ENCODE measurements around the gene TMEM205.
A peak's percentile ranks its signal among the peaks of the same experiment; 100 is the strongest.
"Not testable (repeated sequence)": the region's sequence is repeated elsewhere in the genome, so short reads cannot be mapped to it uniquely, and the experiment has no call there.

Gene TMEM205

GRCh38 chr19:11338569-11339253 lies 7.4 kb downstream of the TMEM205 start:
- DNase-seq = no peak

DNA sequence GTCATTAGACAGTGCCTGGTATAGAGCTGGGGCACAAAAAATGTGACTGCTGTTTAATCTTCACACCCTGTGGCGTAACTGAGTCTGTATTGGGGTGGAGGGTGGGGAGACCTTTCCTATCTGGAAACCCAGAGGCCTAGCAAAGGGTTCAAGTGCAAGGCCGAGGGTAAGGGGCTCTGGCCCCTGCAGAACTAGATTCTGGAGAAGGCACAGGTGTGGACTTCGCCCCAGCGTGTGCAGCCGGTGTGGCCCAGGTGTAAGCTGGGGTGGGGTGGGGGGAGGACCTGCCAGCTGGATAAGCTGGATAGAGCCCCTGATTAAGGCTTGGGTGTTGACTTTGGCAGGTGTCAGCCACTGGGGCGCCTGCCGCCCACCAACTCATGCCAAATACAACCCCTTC lies 7.9 kb downstream of the TMEM205 start:
- DNase-seq = no peak

- no peak for DNase-seq
Observed at GRCh38 chr19:11337080-11337479, 9.0 kb downstream of the TMEM205 start.

DNA sequence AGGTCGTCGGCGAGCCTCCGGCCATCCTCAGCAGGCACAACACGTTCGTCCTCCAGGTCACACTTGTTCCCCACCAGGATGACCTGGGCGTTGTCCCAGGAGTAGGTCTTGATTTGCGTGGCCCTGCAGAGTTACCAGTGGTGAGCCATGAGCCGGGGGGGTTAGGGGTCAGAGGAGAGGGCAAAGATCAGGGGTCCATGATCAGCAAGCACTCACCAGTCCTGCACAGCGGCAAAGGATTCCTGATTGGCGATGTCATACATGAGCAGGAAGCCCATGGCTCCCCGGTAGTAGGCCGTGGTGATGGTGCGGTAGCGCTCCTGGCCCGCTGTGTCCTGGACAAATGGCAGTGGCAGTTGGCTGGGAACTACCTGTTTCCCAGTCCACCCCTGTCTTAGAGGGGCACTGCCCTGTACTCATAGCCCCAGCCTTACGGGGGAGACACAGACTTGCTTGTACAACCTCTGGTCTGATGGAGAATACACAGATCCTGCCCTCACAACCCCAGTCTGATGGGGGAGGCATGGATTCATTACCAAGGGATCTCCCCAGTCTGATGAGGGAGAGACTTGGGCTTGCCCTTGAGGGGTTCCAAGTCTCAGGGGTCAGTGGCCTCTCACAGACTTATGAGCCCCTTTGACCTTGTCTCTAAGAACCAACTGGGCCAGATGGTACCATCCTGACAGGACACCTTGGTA lies 10.5 kb downstream of the TMEM205 start:
- DNase-seq = no peak

GRCh38 chr19:11333838-11334237 lies 12.2 kb downstream of the TMEM205 start:
- DNase-seq = not testable (repeated sequence)

DNA sequence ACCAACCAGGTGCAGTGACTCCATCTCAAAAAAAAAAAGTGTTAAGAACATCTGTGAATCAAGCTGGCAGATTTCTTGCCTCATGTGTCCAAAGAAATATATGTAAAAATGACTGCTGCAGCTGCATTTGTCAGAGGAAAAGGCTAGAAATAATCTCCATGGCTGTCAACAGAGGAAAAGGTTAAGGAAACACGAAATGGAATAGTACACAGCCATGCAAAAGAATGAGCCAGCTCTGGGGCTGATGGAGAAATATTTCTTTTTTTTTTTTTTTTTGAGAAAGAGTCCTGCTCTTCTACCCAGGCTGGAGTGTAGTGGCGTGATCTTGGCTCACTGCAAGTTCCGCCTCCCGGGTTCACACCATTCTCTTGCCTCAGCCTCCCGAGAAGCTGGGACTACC lies 13.2 kb downstream of the TMEM205 start:
- DNase-seq = no peak

- DNase-seq = no peak
Observed at GRCh38 chr19:11331502-11331901, 14.6 kb downstream of the TMEM205 start.

- DNase-seq = no peak
Observed at GRCh38 chr19:11330127-11330526, 15.9 kb downstream of the TMEM205 start.

DNA sequence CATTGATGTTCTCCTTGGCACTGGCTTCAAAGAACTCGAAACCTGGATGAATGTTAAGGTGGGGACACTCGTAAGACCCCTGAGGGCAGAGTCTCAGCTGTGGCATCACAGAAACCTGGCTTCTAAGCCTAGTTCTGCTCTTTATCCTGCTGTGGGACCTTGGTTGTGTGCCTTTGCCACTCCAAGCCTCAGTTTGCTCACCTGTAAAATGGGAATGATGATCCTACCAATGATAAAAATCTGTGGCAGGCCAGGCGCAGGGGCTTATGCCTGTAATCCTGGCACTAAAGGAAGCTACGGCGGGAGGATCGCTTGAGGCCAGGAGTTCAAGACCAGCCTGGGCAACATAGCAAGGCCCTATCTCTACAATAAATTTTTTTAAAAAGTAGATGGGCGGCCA lies 20.5 kb downstream of the TMEM205 start:
- DNase-seq = no peak

DNA sequence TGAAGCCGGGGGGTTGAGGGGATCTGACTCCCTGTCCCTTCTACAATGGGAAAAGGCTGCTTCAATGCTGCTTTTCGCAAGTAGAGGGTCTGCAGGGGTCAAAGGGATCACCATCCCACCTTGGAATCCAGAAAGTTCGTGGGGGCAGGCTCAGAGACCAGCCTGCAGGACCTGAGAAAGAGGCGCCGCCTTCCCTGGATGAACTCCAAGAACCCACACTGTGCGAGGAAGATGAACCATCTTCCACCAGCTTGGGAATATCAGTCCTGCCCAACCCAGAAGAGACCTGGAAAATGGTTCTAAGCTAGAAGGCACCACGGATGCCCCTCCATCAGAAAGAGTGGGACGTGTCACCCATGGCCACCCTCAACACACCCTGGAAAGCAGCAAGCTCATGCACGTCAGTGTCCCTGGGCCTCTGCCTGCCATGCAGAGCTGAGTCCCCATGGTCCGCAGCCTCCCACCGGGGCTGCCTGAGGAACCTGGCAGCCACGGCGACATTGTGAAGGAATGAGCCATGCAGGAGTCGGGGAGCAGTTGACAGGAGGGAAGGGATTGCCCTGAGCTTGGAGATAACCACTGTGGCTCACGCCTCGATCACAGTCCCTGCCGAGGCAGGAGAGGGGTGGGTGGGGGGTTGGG lies 21.2 kb downstream of the TMEM205 start:
- no peak for DNase-seq

- DNase-seq = peak; percentile 5
Observed at GRCh38 chr19:11324079-11324661, 21.9 kb downstream of the TMEM205 start.

GRCh38 chr19:11323601-11324078 lies 22.4 kb downstream of the TMEM205 start:
- no peak for DNase-seq

DNA sequence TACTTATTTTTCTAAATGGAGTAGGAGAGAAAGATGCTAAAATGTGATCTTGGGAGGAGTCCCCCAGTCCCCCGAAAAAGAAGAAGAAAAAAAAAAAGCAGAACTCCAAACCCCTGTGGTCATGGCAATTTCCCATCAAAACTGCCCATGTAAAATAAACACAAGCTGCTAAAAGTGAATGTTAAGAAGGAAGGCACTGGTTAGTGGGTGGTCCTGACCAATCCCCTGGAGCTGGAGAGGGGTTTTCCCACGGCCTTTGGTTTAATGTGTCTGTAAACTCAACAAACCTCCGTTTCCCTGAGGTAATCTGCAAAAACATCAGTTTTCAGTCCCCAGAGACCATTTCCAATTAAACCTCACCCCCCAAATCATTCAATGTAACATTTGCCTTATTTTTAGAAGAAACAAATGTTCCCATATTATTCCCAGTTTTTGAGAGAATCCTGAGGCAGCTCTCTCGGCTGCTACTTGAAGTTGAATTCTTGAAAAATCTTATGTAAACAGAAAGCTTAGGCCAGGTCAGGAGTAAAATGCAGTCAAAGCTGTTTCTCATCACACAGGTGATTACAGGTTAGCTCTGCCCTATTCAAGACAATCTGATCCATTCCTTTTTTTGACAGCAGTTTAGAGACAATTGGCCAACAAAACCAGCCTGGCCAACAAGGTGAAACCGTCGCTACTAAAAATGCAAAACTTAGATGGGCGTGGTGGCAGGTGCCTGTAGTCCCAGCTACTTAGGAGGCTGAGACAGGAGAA lies 23.6 kb downstream of the TMEM205 start:
- DNase-seq = no peak

GRCh38 chr19:11321191-11322126 lies 24.6 kb downstream of the TMEM205 start:
- no peak for DNase-seq

DNA sequence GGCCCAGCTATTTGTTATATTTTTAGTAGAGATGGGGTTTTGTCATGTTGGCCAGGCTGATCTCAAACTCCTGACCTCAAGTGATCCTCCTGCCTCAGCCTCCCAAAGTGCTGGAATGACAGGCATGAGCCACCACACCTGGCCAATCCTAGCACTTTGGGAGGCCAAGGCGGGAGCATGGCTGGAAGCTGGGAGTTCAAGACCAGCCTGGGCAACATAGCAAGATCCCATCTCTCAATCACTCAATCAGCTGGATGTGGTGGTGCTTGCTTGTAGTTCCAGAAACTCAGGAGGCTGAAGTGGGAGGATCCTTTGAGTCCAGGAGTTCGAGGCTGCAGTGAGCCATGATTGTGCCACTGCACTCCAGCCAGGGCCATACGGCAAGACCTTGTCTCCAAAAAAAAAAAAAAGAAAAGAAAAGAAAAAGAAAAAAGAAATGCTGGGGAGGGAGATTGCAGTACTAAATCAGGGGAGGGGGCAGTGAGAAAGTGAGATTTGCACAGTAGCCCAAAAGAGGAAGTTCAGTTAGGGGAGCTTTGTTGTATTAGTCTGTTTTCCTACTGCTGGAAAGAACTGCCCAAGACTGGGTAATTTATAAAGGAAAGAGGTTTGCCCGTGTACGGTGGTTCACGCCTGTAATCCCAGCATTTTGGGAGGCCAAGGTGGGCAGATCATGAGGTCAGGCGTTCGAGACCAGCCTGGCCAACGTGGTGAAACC lies 25.6 kb downstream of the TMEM205 start:
- not testable (repeated sequence) for DNase-seq

DNA sequence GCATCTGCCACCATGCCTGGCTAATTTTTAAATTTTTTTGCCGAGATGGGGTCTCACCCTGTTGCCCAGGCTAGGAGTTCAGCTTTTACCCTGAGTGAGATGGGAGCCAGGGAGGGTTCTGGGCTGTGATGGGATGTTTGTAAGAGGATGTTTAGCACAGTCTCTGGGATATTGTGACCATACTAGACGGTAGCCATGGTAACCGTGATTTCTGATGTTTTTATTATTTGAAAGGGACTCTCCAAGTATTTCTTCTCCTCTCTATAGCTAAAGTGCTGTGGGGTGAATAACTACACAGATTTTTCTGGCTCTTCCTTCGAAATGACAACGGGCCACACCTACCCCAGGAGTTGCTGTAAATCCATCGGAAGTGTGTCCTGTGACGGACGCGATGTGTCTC lies 39.7 kb downstream of the TMEM205 start:
- DNase-seq = no peak

DNA sequence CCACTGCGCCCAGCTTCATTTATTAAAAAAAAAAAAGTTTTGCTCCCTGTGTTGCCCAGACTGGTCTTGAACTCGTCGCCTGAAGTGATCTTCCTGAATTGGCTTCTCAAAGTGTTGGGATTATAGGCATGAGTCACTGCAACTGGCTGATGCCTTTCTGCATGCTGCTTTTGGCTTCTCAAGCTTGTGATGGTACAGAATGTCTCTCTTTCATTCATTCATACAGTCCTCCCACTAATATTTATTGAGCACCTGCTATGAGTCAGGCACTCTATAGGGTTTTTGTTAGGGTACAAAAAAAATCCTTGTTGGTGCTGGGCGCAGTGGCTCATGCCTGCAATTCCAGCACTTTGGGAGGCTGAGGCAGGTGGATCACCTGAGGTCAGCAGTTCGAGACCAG lies 41.1 kb downstream of the TMEM205 start:
- DNase-seq = no peak

GRCh38 chr19:11300811-11301120 lies 45.3 kb downstream of the TMEM205 start:
- DNase-seq = no peak

GRCh38 chr19:11299946-11300810 lies 45.9 kb downstream of the TMEM205 start:
- DNase-seq = no peak

DNA sequence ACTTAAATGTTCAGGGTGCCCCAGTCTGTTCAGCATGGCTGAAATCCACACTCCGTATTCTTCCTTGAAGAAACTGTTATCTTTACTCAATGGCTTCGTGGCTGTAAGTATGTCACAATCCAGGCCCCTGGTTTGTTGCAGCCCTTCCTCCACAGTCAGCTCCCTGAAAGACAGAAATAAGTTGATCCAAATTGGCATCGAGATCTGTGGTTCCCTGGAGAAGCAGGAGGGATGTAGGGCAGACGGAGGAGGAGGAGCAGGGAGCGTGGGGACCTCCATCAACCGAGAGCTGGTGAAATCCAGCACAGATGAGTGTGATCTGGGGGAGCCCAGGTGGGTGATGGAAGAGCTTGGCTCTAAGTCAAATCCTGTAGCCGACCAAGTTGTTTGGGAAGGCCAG lies 49.8 kb downstream of the TMEM205 start:
- DNase-seq = peak; percentile 4

Measured in SHP77 treated with DMSO at 0.1 percent for 48 hours (cell line).